HUDEP-2 (cell line): ENCODE measurements around the gene RHOJ.
A peak's percentile ranks its signal among the peaks of the same experiment; 100 is the strongest.
"Not testable (repeated sequence)": the region's sequence is repeated elsewhere in the genome, so short reads cannot be mapped to it uniquely, and the experiment has no call there.

Source experiments
- DNase-seq, 76 experiments: peaks; one replicate each; lab custom pipeline; 2025; ENCODE audit not compliant: unreplicated experiment in 76 of 76; lab: John Stamatoyannopoulos, UW

The RHOJ gene

DNA sequence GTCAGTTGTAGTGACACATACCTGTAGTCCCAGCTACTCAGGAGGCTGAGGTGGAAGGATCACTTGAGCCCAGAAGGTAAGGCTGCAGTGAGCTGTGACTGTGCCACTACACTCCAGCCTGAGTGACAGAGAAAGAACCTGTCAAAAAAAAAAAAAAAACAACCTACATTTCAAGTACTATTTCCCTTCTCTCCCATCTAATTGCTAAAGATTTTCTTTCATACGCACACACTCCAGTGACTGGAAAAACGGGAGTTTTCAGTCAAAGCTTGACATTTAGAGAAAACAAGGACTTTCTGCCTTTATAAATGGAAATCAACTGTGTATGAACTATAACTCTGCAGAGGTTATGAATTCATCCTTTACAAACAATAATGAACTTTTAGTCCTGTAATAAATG, 88.6 kb downstream of the RHOJ start:
- DNase-seq = no peak

DNA sequence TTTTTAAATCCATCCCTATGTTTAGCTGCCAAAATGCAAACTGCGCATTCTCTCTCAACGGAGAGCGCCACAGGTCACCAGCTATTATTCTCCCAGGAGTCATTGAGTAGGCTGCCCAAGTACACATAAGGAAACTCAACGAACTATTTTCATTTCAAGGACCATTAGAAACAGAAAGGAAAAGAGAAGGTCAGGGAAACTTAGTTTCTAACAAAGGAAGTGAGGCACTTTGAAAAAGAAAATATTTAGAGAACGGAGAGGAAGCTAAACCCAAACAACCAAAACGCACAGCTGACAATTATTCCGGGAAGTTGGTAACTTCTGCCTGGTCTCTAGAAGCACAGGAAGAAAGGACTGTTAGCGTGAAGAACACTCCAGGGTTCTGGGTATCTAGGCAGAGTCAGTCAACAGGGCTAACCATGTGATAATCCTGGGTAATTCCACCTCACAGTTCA, 91.0 kb downstream of the RHOJ start:
- DNase-seq = no peak

DNA sequence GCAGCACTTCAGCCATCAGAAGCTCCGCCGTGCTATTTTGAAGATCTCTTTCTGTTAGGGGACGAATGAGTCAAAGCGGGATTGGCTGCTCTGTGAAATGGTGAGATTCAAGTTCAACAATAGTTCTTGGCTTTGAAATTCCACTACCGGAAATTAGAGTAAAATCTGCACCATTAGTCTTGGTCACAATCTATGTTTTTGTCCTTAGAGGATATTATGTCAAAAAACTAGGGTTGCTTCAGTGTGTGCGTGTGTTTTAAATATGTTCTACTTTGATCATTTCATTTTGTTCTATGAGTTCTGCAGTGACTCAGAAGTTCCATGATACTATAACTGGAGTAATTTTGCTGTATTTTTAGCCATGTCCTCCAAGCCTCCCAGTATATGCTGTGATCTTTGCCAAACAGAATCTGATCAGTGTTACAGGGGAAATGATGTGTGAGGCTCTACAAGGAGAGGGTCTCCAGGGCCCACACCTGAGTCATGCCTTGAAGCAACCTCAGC, 91.9 kb downstream of the RHOJ start:
- no peak for DNase-seq

DNA sequence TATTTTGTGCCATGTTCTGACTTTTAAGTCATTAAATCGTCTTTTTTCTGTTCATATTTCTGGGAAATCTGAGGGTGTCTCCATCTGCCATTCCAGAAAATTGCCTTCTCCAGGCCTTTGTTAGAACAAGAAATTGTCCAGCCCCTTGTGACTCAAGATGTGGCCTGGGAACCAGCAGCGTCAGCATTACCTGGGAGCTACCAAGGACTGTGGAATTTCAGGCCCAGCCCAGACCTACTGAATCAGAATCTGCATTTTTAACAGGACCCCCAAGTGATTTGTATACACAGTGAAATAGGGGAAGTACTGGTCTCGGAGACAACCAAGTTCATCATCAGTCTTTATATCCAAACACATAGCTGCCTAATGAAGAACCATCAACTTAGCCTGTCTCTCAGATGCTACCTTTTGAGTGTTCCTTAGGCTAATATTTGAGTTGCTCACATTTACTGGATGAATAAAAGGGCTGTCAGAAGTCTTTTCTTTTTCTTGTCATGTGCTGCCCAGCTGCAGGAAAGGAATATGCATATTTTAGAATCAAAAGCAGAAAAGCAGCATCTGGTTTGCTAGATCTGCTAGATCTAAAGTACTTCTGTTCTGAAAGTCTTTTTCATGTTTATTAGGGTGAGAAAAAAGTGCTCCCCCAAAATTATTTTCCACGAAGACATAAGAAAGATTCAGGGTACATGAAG, 93.3 kb downstream of the RHOJ start:
- no peak for DNase-seq

DNA sequence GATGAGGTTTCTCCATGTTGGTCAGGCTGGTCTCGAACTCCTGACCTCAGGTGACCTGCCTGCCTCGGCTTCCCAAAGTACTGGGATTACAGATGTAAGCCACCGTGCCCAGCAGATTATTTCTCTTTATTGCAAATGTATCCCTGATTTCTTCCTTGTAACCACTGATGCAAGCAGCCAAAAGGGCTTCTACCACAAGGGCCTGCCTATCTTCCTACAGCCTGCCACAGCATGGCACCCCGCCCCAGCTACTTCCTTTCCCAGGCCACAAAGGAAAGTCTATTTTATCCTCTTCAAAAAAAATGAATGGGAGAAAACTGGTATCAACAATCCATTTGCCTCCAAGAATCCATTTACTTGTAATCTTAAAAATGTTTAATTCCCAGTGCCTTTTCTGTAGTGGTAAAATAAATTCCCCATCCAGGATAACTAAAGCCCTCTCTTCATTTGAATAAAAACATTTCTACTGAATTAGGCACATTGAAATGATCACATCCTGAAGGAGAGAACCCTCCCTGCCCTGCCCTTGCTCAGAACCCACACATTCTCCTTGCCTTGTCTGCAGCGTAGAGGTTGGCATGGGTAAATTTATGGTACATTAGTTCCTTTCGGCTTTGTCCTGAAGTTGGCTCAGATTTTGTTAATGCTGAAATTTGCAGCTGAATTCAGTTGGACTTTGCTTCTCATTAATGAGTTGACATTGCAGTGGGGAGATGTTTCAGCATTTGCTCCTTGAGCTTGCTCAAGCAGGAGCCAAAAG, 95.3 kb downstream of the RHOJ start:
- no peak for DNase-seq

DNA sequence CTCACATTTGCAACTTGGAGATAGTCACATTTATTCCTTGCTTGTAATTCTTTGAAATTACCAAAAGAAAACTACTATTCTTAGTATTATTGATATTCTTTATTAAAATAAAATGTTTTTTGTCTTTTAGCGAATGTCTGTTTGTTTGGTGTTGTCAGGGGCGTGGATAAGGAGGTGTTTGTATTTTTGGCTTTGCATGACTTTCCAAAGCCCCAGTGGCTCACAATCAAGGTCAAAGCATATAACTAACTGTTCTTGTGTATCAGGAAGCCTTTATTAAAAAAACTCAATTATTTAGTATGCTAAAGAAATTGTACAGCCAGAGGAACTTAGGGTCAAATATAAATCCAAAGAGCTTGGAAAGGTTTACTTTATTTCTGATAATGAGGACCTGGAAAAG, 96.6 kb downstream of the RHOJ start:
- DNase-seq = no peak

DNA sequence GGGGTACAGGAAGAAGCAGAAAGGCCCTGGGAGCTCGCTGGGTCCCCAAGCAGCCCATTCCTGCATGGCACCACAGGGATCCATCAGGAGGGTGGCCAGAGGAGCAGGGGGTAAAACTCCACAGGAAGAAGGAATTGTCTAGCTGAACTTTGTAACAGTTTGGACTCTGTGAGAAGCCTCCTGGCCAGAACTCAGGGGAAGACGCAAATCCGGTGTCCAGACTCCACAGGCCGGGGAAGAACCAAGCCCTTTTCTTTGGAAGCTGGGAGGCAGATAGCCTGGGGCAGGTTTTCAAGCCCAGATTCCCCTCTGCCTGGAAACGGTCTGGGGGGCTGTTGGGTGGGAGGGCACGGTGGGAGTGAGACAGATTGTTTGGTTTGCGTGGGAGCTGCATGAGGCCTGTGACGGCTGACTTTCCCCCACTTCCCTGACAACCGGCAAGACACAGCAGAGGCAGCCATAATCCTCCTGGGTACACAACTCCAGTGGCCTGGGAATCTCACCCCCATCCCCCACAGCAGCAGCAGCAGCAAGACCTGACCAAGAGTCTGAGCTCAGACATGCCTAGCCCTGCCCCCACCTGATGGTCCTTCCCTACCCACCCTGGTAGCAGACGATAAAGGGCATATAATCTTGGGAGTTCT, 97.8 kb downstream of the RHOJ start:
- no peak for DNase-seq

DNA sequence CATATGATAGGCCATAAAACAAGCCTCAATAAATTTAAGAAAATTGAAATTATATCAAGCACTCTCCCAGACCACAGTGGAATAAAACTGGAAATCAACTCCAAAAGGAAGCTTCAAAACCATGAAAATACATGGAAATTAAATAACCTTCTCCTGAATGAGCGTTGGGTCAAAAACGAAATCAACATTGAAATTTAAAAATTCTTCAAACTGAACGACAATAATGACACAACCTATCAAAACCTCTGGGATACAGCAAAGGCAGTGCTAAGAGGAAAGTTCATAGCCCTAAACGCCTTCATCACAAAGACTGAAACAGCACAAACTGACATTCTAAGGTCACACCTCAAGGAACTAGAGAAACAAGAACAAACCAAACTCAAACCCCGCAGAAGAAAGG, 100.2 kb downstream of the RHOJ start:
- DNase-seq = not testable (repeated sequence)

DNA sequence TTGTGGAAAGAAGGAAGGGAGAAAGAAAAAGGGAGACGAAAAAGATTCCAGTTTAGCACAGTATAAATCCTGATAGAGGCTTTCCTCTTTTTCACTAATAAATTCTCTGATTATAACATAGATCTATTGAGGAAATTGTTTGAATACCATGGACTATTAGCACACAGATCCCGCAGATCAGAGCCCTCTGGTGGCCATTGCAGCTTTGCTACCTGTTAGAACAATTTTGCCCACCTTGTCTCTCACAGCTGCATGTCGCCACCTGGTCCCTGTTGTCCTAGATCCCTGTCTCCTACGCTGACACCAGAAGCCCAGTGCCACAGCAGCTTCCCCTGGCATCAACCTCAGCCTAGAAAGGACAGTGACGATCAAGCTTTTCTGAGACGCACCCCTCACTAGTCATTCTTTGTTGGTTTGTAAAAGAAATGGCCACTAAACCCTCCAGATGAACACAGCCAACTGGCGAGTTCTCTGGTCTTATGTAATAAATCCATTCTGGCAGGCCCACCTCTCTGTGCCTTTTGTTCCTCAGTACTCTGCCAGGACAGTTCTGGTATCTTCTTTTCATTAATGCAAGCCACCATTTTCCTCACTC, 104.6 kb downstream of the RHOJ start:
- peak in 3 of 76 experiments; percentile 1 to 11 (median 2) for DNase-seq

DNA sequence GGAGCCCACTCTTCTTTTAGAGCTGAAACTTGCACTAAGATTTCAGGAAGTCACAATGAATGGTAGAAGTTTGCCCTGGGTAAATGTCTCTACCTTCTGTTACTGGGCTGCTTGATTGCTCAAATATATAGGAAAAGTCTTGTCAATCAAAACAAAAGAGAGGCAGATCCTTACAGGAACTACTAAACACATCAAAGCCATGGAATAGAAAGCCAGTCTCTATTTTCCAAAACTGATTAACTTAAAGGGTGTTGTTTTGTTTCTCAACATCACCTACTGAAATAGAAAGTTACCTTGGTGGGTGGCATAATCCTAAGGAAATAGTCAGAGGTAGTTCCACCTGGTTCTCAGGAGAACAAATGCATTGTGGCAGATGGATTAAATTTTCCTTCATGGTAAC, 114.6 kb downstream of the RHOJ start, which contains the start of gene GPHB5:
Gene GPHB5 (minus strand): TSS at position 101 of the 400 bp plus-strand sequence. CDS start 1,086 bp downstream, outside the sequence.
- no peak for DNase-seq

DNA sequence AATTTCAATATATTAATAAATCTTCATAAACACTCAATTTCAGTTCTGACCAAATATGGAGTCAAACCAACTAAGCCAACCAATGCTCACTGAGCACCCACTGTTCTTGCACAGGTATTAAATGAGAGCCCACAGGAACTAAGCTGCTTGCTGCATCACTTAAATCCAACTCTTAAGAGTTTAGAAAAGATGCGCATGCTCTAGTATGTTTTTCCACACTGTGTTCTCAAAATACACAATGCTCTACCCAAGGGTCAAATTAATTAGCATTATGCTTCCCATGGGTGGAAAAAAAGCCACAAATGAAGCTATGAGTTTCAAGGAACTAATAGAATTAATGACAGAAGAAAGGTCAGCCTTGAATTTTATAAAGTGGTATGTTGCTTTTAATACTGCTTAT, 118.2 kb downstream of the RHOJ start:
- no peak for DNase-seq

DNA sequence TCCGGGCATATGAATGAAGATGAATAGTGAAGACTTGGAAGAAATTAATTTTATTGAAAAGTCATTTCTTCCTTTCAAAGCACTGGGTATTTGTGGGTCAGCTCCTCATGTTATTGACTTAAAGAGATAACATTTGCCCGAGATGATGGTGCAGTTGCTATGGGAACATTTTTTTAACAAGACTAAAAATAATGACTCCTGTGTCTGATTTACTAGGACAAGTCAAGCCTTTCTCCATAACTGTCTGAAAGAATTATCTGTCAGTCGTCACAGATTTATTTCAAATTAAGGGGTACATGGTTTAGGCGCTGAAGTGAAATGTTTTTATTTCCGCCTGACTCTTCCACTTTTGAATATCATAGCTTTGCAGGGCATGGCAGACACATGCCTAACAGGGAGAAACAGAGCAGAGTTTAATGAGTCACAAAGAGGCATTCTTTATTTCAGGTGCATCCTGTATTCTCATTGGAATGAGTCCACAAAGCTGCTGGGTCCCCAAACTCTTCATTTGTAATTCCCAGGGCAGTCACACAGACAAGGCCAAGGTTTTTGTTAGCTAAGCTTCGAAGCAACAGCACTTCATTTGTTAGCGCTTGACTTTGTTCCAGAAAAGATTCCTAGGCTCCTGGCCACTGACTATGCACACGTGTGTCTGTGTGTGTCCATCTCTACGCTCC, 118.8 kb downstream of the RHOJ start:
- no peak for DNase-seq

DNA sequence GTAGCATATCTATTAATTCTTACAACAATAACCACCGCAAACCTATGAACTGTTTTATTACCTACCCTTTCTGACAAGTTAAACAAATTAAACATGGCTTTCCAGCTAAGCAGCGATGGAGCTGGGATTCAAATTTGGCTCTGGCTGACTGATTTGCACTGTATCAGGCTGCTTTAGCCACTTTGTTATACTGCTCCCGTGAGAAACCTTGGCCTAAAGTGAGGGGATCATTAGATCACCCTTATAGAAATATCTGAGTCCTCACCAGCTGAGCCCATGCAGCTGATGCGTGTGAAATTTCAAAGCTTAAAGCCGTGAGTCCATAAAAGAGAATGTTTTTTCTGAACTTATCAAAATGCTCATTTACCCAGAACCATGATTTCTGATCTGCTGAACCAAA, 122.6 kb downstream of the RHOJ start:
- DNase-seq = no peak

DNA sequence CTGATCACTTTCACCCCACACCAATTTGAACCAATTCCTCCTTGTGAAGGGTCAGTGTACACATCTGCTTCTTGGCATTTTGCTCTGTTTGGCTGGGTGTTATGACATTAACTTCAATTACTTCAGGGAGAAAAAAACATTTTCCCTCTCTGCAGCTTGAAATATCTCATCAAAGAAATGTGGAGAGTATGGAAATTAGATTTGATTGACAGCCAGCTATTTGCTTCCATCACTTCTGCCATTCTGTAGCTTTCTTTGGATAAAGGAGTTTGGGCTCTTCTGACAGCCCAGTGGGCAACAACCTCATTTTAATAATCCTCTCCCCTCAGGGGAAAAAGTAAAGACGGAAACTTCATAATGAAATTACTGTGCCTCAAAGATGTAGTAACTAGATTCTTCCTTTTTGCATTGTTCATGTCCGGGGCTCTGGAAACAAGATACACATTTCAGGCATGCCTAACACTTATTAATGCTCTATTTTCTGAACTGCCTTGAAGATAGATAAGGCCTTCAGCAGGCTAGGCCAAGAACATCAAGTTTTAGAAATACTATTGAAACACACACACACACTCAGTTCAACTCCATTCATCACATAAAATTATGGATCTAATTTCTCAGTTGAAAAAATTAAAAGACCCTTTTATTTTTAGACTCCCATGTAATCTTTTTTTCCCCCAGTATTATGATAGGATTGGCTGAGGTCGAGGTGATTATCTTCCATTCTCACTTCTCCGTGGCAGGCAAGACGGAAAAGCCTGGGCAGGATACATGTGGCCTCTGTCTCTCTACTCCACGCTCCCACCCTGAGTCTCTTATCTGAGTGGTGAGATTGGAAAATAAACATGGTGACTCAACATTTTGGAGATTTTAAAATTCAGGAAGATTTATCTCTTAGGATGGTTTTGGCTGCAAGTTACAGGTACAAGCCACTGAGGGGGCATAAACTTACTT, 124.8 kb downstream of the RHOJ start:
- DNase-seq = no peak

DNA sequence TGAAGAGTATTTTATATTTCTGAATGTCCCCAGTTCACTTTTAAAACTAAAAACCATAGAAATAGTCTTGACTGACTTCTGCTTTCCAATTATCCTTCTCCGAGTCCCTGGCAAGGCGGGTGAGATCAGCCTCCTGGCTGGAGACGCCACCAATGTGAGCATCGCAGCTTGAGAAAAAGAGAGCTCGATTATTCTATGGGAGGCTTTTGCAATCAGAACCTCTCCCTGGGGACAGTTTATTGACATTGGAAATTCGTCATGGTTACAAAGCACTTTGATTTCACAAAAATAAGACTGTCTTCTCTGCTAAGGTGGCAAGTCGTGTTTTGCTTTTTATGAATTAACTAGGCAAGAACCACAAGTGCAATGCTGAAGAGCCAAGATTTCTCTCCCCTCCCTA, 138.1 kb downstream of the RHOJ start:
- DNase-seq = no peak
